Fibroblast of villous mesenchyme (primary cell): ENCODE data around the gene CADM1. TPM values are rescaled to one million over a fixed set of nuclear protein-coding genes. Genes with fewer than 3 reads are reported as not detected.
"Not testable (repeated sequence)": the region's sequence is repeated elsewhere in the genome, so short reads cannot be mapped to it uniquely, and the experiment has no call there.

ENCODE experiments used
- DNase-seq: peaks from one replicate; pipeline ENCODE4 v3.0.0-alpha.2; 2010; ENCODE audit warnings: low read depth
- H3K4me3 ChIP-seq: 2 replicates; pipeline ENCODE4 v1.5.1; 2011; ENCODE audit warnings: low read depth, mild to moderate bottlenecking, low read length
- total RNA-seq: library from RNA; depleted of rRNA; stranded (reverse); fragments of >200 nt; gene quantifications from 2 replicates; pipeline ENCODE4 v1.2.3, GENCODE V29; 2012
- TF ChIP-seq, protein P1 (sequence below): IDR thresholded peaks from 2 replicates; pipeline ENCODE4 v1.5.1; 2012; ENCODE audit warnings: low read depth, mild to moderate bottlenecking, low read length; ENCODE audit not compliant: insufficient read depth

The CADM1 gene
- total RNA-seq, 1 donor, result 9.1 TPM

DNA sequence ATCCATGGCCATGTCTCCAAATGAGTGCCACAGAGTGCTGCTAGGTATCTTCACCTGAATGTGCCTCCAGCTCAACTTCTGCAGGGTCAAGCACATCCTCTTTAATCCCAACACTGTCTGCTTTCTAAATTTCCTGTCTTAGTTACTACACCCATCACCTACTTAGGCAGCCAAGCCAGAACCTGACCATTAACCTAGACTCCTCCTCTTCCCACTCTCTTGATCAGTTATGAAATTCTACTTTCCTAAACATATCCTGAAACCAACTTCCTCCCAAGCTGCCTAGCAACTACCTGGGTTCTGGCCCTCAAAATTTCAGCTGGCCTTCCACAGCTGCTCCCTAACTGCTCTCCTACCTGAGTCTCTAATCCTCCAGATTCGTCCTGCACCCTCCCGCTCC, 22.7 kb downstream of the CADM1 start:
- H3K4me3 ChIP-seq, result no peak overlapping the region
- TF ChIP-seq, protein P1, sequence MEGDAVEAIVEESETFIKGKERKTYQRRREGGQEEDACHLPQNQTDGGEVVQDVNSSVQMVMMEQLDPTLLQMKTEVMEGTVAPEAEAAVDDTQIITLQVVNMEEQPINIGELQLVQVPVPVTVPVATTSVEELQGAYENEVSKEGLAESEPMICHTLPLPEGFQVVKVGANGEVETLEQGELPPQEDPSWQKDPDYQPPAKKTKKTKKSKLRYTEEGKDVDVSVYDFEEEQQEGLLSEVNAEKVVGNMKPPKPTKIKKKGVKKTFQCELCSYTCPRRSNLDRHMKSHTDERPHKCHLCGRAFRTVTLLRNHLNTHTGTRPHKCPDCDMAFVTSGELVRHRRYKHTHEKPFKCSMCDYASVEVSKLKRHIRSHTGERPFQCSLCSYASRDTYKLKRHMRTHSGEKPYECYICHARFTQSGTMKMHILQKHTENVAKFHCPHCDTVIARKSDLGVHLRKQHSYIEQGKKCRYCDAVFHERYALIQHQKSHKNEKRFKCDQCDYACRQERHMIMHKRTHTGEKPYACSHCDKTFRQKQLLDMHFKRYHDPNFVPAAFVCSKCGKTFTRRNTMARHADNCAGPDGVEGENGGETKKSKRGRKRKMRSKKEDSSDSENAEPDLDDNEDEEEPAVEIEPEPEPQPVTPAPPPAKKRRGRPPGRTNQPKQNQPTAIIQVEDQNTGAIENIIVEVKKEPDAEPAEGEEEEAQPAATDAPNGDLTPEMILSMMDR, result no peak
- DNase-seq, result no peak

DNA sequence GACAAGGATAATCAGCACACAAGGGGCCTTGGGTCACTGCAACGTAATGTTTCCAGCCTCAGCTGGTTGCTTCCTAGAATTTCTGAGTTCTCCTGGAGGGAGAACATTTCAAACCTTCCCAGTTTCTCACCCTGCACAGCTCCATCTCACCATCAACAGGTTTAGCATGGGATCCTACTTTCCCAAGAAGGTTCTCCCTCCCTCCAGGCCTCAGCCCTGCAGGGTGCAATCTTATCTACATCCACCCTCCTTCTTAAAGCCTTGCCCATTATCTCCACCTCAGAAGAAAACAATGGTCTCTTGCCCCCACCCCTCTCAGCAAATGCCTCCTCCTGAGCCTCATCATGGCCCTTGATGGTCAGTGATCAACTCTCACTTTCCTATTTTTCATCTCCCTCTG, 23.6 kb downstream of the CADM1 start:
- TF ChIP-seq, protein P1, result no peak
- no peak overlapping the region for H3K4me3 ChIP-seq
- no peak for DNase-seq

DNA sequence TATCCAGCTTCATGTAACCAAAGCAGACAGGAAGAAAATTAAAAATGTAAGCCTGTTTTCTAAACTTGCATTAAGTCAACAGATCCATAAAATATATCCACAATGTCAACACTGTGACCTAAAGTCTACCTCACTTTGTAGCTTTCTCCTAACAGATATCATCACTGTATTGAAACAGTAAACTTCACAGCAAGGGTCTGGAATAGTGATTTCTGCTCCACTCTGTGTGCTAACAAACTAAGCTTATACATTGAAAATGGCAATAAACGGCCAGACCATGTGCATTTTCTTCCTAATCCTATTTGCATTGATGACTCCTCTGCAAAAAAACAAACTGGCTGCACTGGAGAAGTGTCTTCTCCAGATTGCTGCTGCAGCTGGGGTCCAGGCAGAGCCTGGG, 26.8 kb downstream of the CADM1 start:
- no peak overlapping the region for H3K4me3 ChIP-seq
- no peak for DNase-seq
- TF ChIP-seq, protein P1, result no peak

DNA sequence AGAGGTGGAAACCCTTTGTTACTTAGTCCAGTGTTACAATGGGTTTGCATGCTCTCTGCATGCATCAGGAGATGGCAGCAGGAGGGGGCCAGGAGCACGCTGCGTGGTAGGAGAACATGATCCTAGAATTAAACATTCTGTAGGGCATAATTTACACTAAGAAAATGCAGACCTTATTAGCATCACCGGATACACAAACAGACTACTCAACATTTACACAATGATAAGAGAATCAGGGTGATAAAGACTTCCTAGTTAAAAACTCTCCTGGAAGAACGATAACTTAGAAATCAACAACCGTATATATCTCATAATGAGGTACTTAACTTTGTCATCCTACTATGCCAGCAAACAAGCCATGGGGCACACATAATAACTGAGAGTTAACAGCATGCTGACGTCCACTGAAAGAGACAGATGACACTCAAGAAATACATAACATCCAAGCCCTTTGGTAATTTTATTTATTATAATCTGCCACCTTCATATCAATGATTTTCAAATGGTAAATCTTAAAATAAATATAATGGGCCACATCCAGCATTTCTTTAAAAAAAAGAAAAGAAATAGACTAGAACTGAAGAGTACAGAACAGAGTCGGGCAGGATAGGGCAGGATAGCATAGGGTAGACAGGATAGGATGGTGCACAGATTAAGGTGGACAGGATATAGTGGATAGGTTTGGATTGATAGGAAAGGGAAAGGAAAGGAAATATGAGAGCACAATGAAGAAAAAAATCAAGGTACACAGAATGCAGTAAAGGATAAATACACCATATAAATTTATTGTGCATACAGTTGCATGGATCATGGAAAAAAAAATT, 27.5 kb downstream of the CADM1 start:
- TF ChIP-seq, protein P1, result no peak
- no peak overlapping the region for H3K4me3 ChIP-seq

DNA sequence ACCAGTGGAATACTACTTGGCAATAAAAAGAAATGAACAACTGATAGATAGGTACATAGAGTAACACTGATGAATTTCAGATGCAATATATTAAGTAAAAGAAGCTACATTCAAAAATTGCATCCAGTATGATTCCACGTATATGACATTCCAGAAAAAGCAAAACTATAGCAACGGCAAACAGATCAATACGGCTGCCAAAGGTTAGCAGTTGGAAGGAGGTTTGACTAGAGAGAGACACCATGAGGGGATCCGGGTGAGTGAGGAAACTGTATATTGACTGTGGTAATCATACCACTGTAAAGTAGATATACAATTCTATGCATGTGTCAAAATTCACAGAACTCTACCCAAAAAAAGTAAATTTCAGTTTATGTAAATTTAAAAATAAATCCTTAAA, 28.7 kb downstream of the CADM1 start:
- H3K4me3 ChIP-seq, result no peak overlapping the region
- TF ChIP-seq, protein P1, result no peak
- DNase-seq, result no peak

More for the DNA sequence above, 27.5 kb downstream of the CADM1 start:
- DNase-seq, result no peak

DNA sequence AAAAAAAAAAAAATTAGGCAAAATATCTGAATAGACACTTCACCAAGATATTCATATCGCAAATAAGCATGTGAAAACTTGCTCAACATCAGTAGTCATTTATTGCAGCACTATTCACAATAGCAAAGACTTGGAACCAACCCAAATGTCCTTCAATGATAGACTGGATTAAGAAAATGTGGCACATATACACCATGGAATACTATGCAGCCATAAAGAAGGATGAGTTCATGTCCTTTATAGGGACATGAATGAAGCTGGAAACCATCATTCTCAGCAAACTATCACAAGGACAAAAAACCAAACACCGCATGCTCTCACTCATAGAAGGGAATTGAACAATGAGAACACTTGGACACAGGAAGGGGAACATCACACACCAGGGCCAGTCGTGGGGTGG, 29.9 kb downstream of the CADM1 start:
- not testable (repeated sequence) for H3K4me3 ChIP-seq, DNase-seq

DNA sequence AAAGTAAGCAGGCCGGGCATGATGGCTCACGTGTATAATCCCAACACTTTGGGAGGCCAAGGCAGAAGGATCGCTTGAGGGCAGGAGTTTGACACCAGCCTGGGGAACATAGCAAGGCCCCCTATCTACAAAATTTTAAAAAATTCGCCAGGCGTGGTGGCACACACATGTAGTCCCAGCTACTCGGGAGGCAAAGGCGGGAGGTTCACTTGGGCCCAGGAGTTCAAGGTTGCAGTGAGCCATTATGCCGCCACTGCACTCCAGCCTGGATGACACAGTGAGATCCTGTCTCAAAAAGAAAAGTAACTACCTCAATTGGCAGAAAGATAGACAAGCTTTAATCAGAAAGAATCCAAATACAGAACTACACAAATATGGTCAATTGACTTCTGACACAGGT, 31.0 kb downstream of the CADM1 start:
- no peak for DNase-seq
- TF ChIP-seq, protein P1, result no peak
- H3K4me3 ChIP-seq, result no peak overlapping the region
